Glutamatergic neuron (in vitro differentiated cells): Measurements from ENCODE around the gene TCOF1. TPM values are rescaled to one million over a fixed set of nuclear protein-coding genes. Genes with fewer than 3 reads are reported as not detected.

Source experiments
- DNase-seq: peaks from one replicate; pipeline ENCODE4 v3.0.0; 2022
- H3K27ac Mint-ChIP-seq: one replicate; pipeline ENCODE4 v1.8.0; 2020; ENCODE audit warnings: mild to moderate bottlenecking, mixed read lengths, inconsistent platforms; ENCODE audit not compliant: unreplicated experiment
- H3K27me3 Mint-ChIP-seq: one replicate; pipeline ENCODE4 v1.8.0; 2020; ENCODE audit warnings: mild to moderate bottlenecking, moderate library complexity, mixed read lengths, inconsistent platforms; ENCODE audit not compliant: unreplicated experiment
- H3K36me3 Mint-ChIP-seq: one replicate; pipeline ENCODE4 v1.8.0; 2020; ENCODE audit warnings: mild to moderate bottlenecking, mixed read lengths, inconsistent platforms; ENCODE audit not compliant: unreplicated experiment
- H3K4me1 Mint-ChIP-seq: one replicate; pipeline ENCODE4 v1.8.0; 2020; ENCODE audit warnings: mild to moderate bottlenecking, low read depth, mixed read lengths, inconsistent platforms; ENCODE audit not compliant: unreplicated experiment
- H3K4me3 Mint-ChIP-seq: one replicate; pipeline ENCODE4 v1.8.0; 2020; ENCODE audit warnings: mild to moderate bottlenecking, mixed read lengths, inconsistent platforms; ENCODE audit not compliant: unreplicated experiment
- H3K9me3 Mint-ChIP-seq: one replicate; pipeline ENCODE4 v1.8.0; 2020; ENCODE audit warnings: mild to moderate bottlenecking, moderate library complexity, mixed read lengths, inconsistent platforms; ENCODE audit not compliant: unreplicated experiment
- total RNA-seq: library from RNA; stranded (reverse); fragmentation: NEBNext Ultra II Directional; extraction: Animal tissue kit (Norgen Biotek cat#: 25700); gene quantifications from one replicate; pipeline ENCODE4 v1.2.1, GENCODE V29; 2021; ENCODE audit not compliant: unreplicated experiment
- TF ChIP-seq, protein P1 (sequence below): fragments of 200-600 bp; sonication (generic); IDR thresholded peaks from one replicate; pipeline ENCODE4 v1.5.0; 2021; ENCODE audit not compliant: partially characterized antibody, unreplicated experiment

TCOF1 gene
- total RNA-seq, 1 donor from 2014 or later: 39.7 TPM

DNA sequence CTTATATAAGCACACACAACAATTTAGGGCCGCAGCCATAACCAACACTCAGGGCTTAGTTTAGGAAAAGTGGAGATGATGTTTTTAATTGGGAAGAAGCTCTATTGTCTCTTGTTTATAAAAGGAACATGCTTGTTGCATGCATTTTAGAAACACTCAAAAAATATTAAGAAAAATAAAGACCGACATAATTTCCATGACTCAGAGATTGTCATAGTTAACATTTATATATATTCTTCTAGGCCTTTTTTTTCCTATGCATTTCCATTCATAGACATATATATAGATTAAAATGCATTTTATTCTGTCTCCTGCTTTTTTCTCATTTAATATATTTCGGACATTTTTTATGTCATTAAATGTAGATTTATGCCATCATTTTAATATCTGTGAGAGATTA, 41.2 kb upstream of the TCOF1 start:
- peaks cover 14% of the 10 kb centered on the region for H3K4me1 Mint-ChIP-seq
- no peak overlapping the region for H3K4me3 Mint-ChIP-seq
- H3K27me3 Mint-ChIP-seq: peaks cover 3% of the 10 kb centered on the region
- DNase-seq: no peak
- no peaks in the 10 kb centered on the region for H3K36me3 Mint-ChIP-seq
- H3K9me3 Mint-ChIP-seq: peaks cover 2% of the 10 kb centered on the region
- no peak overlapping the region for H3K27ac Mint-ChIP-seq
- TF ChIP-seq, protein P1, sequence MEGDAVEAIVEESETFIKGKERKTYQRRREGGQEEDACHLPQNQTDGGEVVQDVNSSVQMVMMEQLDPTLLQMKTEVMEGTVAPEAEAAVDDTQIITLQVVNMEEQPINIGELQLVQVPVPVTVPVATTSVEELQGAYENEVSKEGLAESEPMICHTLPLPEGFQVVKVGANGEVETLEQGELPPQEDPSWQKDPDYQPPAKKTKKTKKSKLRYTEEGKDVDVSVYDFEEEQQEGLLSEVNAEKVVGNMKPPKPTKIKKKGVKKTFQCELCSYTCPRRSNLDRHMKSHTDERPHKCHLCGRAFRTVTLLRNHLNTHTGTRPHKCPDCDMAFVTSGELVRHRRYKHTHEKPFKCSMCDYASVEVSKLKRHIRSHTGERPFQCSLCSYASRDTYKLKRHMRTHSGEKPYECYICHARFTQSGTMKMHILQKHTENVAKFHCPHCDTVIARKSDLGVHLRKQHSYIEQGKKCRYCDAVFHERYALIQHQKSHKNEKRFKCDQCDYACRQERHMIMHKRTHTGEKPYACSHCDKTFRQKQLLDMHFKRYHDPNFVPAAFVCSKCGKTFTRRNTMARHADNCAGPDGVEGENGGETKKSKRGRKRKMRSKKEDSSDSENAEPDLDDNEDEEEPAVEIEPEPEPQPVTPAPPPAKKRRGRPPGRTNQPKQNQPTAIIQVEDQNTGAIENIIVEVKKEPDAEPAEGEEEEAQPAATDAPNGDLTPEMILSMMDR: no peak

DNA sequence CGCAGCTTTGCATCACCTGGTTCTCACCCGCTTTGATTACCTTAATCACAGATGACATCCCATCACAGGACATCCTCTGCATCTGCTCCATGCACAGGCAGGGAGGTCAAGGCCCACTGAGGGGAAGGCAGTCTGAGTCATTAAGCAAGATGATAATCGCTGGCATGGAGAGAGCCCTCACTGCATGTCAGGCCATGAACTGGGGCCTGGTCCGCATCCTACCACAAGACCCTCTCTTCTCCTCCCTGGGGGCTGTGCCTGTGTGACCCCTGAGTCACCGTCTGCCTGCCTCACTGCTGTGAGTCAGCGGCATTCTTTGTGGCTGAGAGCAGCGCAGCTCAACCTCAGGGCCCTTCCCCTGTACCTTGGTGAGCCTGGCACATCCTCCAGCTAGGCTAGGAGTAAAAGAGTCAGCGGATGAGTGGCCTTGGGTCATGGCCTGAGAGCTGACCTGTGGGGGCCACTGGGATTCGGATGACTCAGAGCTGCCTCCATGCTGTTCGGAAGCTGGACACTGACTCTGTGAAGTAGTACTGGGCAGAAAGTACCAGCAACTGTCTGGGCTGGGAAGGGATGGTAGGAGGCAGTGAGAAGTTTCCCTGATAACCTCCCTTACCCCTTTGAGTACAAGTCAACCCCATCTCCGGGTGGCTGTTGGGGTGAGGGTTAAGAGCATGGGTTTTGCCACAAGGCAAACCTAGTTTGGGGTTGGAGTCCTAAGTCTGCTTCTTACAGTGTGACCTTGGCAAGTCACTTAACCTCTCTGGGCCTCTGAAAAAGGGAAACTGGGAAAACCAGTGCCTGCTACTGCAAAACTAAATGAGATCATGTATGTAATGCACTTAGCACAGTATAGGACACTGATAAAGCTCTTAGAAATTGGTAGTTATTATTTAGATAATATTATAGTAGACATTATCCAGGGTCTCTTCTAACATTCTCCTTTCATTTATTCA, 40.2 kb upstream of the TCOF1 start:
- Mint-ChIP-seq H3K27me3 (peaks cover 3% of the 10 kb centered on the region), H3K36me3 (peaks cover 4% of the 10 kb centered on the region), H3K9me3 (peaks cover 2% of the 10 kb centered on the region), H3K27ac (no peak overlapping the region), H3K4me3 (no peak overlapping the region), H3K4me1 (peaks cover 13% of the 10 kb centered on the region)
- TF ChIP-seq, protein P1: no peak
- peak; percentile 36 for DNase-seq

DNA sequence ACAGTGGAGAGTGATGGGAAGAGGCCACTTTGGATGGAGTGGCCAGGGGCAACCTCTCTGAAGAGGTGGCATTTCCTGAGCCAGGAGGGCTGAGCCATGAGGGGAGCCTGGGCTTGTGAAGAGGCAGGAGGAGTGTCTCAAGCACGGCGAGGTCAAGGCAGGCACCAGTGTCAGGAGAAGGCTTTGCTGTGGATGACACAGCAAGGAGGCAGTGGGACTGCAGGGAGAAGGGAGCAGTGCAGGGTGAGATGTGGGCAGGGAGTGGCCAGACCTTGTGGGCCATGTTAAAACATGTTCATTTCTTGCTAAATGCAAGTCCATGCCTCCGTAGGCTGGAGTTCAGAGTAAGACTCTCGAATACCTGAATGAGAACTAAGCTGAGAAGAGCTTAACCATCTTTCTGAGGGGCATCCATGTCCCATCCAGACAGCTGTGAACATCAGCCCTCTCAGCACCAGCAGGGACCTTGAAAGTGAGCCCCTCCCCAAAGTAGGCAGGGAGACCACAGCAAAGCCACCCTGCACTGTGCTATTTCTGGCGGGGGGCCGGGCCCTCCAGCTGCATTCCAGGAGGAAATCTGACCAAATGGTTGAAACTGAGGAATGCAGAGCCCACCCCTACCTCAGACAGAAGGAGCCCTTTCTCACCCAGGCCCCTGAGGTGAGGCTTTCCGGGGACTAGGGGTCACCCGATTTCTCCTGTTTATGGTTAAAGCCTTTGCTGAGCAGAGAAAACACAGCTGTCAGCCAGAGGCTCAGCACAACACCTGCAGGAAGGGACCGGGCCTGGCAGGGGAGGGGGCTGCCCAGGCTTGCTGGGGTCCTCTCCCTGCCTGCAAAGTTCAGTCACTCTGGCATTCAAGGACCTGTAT, 38.6 kb upstream of the TCOF1 start:
- H3K36me3 Mint-ChIP-seq: peaks cover 4% of the 10 kb centered on the region
- no peaks in the 10 kb centered on the region for H3K27me3 Mint-ChIP-seq
- no peak for DNase-seq
- peaks cover 2% of the 10 kb centered on the region for H3K9me3 Mint-ChIP-seq
- H3K4me1 Mint-ChIP-seq: peaks cover 9% of the 10 kb centered on the region
- TF ChIP-seq, protein P1: no peak
- no peak overlapping the region for H3K27ac Mint-ChIP-seq
- H3K4me3 Mint-ChIP-seq: no peak overlapping the region

DNA sequence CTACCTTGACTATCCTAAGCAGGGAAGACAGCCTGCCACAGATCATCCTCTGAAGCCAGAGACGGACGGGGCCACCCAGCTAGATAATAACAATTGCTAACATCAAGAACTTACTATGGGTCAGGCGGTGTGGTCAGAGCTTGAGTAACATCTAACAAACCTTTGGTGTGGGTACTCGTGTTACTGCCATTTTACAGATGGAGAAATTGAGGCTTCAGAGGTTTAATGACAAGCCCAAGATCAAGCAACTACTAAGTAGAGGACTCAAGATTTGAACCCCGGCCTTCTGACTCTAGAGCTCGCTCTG, 38.1 kb upstream of the TCOF1 start:
- H3K4me1 Mint-ChIP-seq: peaks cover 9% of the 10 kb centered on the region
- H3K27me3 Mint-ChIP-seq: no peaks in the 10 kb centered on the region
- peaks cover 2% of the 10 kb centered on the region for H3K9me3 Mint-ChIP-seq
- no peak for DNase-seq
- H3K36me3 Mint-ChIP-seq: peaks cover 4% of the 10 kb centered on the region
- TF ChIP-seq, protein P1: no peak
- H3K27ac Mint-ChIP-seq: no peak overlapping the region
- H3K4me3 Mint-ChIP-seq: no peak overlapping the region
